Stimulated activated memory B cell treated with anti-CD40 and anti-IgM and Interleukin-4, amounts not matched to agents 10 μg/mL and 1 μg/mL and 100 μg/mL, for 72 hours (primary cell): ENCODE results near the gene KCNJ12.
"Not testable (repeated sequence)": the region's sequence is repeated elsewhere in the genome, so short reads cannot be mapped to it uniquely, and the experiment has no call there.

Experiments used
- ATAC-seq: fragments of 150-1000 bp; cut with Tn5 transposase; 2 replicates; pipeline ENCODE4 v1.10.0; 2021
- H3K27ac Mint-ChIP-seq: one replicate; pipeline ENCODE4 v1.8.0; 2022; ENCODE audit warnings: mild to moderate bottlenecking, mixed read lengths
- H3K27me3 Mint-ChIP-seq: one replicate; pipeline ENCODE4 v1.8.0; 2022; ENCODE audit warnings: mixed read lengths
- H3K36me3 Mint-ChIP-seq: one replicate; pipeline ENCODE4 v1.8.0; 2022; ENCODE audit warnings: mixed read lengths
- H3K4me1 Mint-ChIP-seq: one replicate; pipeline ENCODE4 v1.8.0; 2022; ENCODE audit warnings: mixed read lengths
- H3K4me3 Mint-ChIP-seq: one replicate; pipeline ENCODE4 v1.8.0; 2022; ENCODE audit warnings: mild to moderate bottlenecking, moderate library complexity, mixed read lengths
- H3K9me3 Mint-ChIP-seq: one replicate; pipeline ENCODE4 v1.8.0; 2022; ENCODE audit warnings: mixed read lengths

Gene KCNJ12

GRCh38 chr17:21449891-21450290 is 73.7 kb downstream of the KCNJ12 start:
- not testable (repeated sequence) for H3K4me1 Mint-ChIP-seq, H3K4me3 Mint-ChIP-seq, ATAC-seq, H3K9me3 Mint-ChIP-seq, H3K27ac Mint-ChIP-seq, H3K36me3 Mint-ChIP-seq
- peaks cover 48% of the 10 kb centered on the region for H3K27me3 Mint-ChIP-seq

DNA sequence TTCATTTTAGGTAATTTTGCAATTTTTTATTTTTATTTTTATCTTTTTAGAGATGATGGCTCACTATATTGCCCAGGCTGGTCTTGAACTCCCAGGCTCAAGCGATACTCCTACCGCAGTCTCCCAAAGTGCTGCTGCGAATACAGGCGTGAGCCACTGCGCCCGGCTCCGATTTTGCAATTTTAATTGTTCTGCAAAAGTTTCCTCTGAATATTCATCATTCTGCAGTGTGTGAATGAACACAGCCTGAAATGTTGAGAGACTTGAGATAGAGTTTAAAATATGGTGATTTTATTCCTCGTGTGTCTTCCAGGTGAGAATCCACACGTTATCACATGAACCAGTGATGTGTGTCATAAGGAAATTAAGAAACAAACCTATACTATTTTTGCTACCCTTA is 75.8 kb downstream of the KCNJ12 start:
- Mint-ChIP-seq H3K4me3 (no peak overlapping the region), H3K9me3 (no peaks in the 10 kb centered on the region)
- no peak for ATAC-seq

GRCh38 chr17:21452377-21453143 is 76.4 kb downstream of the KCNJ12 start:
- Mint-ChIP-seq H3K4me1 (no peaks in the 10 kb centered on the region), H3K27ac (no peak overlapping the region), H3K36me3 (no peaks in the 10 kb centered on the region), H3K27me3 (peaks cover 65% of the 10 kb centered on the region), H3K4me3 (no peak overlapping the region), H3K9me3 (no peaks in the 10 kb centered on the region)
- ATAC-seq: peak; percentile 39

More for the DNA sequence above, 75.8 kb downstream of the KCNJ12 start:
- no peaks in the 10 kb centered on the region for H3K4me1 Mint-ChIP-seq
- H3K27me3 Mint-ChIP-seq: peaks cover 63% of the 10 kb centered on the region
- H3K27ac Mint-ChIP-seq: no peak overlapping the region
- H3K36me3 Mint-ChIP-seq: no peaks in the 10 kb centered on the region

DNA sequence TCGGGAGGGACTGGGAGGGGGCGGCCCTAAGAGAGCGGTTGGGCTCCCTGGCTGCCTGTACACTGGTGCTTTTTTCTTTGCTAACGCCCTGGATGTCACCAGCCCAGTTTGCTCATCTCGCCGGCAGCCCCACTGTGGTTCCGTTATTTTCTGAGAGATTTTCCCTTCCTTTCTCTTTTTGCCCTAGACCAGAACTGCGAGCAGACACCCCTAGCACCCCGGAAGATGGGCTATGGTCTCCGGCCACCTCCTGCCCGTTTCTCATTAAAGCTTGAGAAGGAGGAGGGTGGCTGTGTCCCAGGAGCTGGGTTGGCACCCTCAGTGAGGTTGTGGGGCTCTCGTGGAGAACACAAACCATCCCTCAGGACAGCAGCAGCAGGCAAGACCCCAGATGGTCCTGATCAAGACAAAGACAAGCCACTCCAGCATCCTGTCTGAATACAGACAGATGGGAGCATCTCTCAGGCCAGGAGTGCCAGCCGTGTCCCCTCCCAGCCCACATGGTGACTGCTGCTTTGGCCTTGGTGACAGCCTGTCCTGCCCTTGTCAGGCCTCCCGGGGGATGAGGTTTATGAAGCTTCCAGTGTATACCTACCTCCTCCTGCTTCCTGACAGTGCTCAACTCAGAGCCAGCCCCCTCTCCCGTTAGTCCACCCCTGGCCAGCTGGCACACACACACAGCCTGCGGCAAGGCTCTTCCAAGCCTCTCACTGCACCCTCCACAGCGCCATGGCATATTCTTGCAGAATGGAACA is 77.2 kb downstream of the KCNJ12 start:
- no peaks in the 10 kb centered on the region for H3K9me3 Mint-ChIP-seq
- no peak overlapping the region for H3K27ac Mint-ChIP-seq
- H3K4me3 Mint-ChIP-seq: no peak overlapping the region
- no peaks in the 10 kb centered on the region for H3K36me3 Mint-ChIP-seq
- peaks cover 65% of the 10 kb centered on the region for H3K27me3 Mint-ChIP-seq
- no peaks in the 10 kb centered on the region for H3K4me1 Mint-ChIP-seq
- no peak for ATAC-seq

DNA sequence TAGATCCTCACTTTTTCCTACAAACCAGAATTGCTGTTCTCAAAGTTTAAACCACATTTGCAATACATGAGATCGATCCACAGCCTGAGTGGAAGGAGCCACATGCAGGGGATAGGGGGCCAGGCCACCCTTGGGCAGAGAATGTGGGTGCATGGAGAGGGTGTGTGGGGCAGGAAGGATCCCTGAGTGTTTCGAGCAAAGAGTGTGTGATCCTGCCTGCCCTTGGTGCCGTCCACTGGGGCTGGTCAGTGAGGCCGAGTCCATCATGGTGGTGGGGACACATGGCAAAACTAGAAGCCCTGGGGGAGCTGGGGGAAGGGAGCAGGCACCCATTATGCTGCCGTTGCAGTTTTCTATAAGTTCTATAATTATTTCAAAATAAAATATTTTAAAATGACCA is 77.8 kb downstream of the KCNJ12 start:
- not testable (repeated sequence) for ATAC-seq, H3K4me3 Mint-ChIP-seq, H3K9me3 Mint-ChIP-seq, H3K4me1 Mint-ChIP-seq, H3K36me3 Mint-ChIP-seq, H3K27ac Mint-ChIP-seq
- H3K27me3 Mint-ChIP-seq: peaks cover 62% of the 10 kb centered on the region

DNA sequence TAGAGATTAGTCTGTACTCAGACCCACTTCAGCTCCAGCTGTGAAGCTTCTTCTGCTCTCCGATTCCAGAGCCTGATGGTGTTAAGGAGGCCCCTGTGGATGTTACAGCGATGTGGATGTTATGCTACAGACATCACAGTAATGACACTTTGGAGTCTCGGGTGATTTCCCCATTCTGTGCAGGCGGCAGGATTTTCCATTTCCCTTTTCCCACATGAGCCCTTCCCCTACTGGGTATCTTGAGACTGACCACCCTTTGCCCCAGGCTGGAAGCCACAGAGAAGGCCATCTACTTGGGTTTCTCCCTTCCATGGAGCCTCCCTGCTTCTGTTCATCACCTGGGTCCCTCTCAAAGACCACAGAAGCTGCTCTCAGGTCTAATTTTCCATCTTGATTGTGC is 78.3 kb downstream of the KCNJ12 start:
- H3K27ac Mint-ChIP-seq: no peak overlapping the region
- ATAC-seq: no peak
- no peaks in the 10 kb centered on the region for H3K36me3 Mint-ChIP-seq
- H3K9me3 Mint-ChIP-seq: no peaks in the 10 kb centered on the region
- no peak overlapping the region for H3K4me3 Mint-ChIP-seq
- peaks cover 57% of the 10 kb centered on the region for H3K27me3 Mint-ChIP-seq
- H3K4me1 Mint-ChIP-seq: no peaks in the 10 kb centered on the region

DNA sequence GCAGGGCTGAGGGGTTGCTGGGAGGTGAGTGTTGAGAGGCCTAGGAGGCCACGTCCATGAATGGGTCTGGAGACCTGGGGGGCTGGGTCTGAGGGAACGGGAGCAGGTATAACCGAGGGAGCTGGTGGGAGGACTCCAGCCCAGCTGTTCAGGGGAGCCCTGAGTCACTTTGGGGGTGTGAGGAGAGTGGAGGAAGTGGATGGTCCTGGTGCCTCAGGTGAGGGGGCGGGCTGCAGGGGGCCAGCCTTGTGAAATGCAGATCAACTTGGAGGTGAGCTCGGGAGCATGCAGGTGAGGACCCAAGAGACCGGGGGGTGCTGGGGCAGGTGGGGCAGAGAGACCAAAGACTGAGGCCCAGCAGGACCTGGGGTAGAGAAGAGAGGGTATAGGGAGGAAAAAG is 79.6 kb downstream of the KCNJ12 start:
- no peaks in the 10 kb centered on the region for H3K4me1 Mint-ChIP-seq
- H3K9me3 Mint-ChIP-seq: no peaks in the 10 kb centered on the region
- H3K4me3 Mint-ChIP-seq: no peak overlapping the region
- no peaks in the 10 kb centered on the region for H3K36me3 Mint-ChIP-seq
- H3K27ac Mint-ChIP-seq: no peak overlapping the region
- peaks cover 46% of the 10 kb centered on the region for H3K27me3 Mint-ChIP-seq
- no peak for ATAC-seq

DNA sequence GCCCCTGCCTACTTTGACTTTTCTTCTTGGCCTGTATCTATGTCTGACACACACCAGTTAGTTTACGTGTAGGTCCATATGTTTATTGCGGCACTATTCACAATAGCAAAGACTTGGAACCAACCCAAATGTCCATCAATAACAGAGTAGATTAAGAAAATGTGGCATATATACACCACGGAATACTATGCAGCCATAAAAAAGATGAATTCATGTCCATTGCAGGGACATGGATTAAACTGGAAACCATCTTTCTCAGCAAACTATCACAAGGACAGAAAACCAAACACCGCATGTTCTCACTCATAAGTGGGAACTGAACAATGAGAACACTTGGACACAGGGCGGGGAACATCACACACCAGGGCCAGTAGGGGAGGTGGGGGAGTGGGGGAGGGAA is 80.3 kb downstream of the KCNJ12 start:
- not testable (repeated sequence) for H3K36me3 Mint-ChIP-seq, H3K27ac Mint-ChIP-seq, H3K9me3 Mint-ChIP-seq, H3K4me1 Mint-ChIP-seq, ATAC-seq, H3K4me3 Mint-ChIP-seq
- peaks cover 46% of the 10 kb centered on the region for H3K27me3 Mint-ChIP-seq

DNA sequence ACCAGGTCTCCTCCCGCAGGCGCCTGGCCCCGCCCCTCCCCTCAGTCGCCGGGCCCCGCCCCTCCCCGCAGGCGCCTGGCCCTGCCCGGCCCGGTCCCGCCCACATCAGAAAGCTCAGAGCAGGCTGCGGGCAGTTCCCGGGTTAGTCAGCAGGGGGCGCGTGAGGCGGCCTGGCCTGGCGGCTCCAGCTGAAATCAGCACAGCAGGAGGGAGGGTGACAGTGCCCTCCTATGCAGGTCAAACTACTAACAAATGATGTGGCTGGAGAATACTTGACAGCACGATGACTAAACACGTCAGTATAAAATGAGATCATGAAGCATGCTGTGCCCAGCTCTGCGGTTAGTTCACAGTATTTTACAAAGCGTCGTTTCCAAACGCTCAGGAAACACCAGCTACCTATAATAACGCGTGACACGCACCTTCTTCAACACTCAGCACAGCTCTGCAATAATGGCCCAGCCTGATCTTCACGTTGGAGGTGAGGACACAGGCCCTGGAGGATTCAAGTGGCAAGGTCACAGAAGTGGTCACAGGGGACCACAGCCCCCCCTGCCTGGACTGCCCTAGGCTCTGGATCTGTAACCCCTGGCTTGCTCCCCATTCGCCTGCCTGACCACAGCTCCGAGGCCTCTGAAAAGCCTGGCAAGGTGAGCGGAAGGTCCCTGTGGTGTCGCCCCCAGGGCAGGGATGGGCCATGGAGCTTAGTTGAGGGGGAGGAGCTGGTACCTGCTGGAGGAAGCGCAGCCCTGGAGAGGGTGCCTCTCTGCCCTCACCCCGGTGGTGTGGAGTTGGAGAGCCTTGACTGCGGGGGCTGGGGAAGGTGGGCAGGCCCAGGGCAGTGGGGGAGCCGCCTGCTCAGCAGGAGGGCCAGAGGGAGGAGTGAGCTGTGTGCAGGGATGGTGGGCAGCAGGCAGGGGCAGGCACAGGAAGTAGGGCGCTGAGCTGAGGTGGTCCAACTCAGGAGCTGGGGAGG is 81.2 kb downstream of the KCNJ12 start:
- H3K4me3 Mint-ChIP-seq: no peak overlapping the region
- H3K9me3 Mint-ChIP-seq: no peaks in the 10 kb centered on the region
- no peaks in the 10 kb centered on the region for H3K4me1 Mint-ChIP-seq
- peaks cover 46% of the 10 kb centered on the region for H3K27me3 Mint-ChIP-seq
- no peaks in the 10 kb centered on the region for H3K36me3 Mint-ChIP-seq
- no peak overlapping the region for H3K27ac Mint-ChIP-seq
- peak; percentile 87 for ATAC-seq

GRCh38 chr17:21458054-21458453 is 81.9 kb downstream of the KCNJ12 start:
- H3K4me1 Mint-ChIP-seq: peaks cover 5% of the 10 kb centered on the region
- no peak overlapping the region for H3K27ac Mint-ChIP-seq
- H3K36me3 Mint-ChIP-seq: no peaks in the 10 kb centered on the region
- no peaks in the 10 kb centered on the region for H3K9me3 Mint-ChIP-seq
- ATAC-seq: no peak
- H3K4me3 Mint-ChIP-seq: no peak overlapping the region
- H3K27me3 Mint-ChIP-seq: peaks cover 52% of the 10 kb centered on the region

DNA sequence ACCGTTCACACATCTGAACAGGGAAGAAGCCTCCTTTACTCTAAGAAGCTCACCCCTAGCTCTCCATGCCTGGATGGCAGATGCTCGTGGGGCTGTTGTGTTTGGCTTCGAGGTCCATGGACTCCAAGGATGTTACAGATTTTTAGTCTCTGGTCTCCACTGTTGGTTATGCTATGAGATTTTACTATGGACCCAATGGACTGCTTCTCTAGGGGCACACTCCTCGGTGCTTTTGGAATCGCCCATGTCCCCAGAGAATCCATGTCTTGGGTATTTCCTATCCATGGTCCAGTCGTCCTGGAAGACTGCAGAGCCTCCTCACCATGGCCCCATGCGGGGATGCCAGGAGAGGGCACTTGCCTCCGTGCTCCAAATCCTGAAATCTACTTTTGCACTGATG is 83.4 kb downstream of the KCNJ12 start:
- Mint-ChIP-seq H3K27ac (no peak overlapping the region), H3K4me1 (peaks cover 13% of the 10 kb centered on the region), H3K9me3 (no peaks in the 10 kb centered on the region), H3K36me3 (no peaks in the 10 kb centered on the region), H3K27me3 (peaks cover 57% of the 10 kb centered on the region), H3K4me3 (no peak overlapping the region)
- ATAC-seq: no peak

- Mint-ChIP-seq H3K27me3 (peaks cover 51% of the 10 kb centered on the region), H3K9me3 (no peaks in the 10 kb centered on the region), H3K4me3 (no peak overlapping the region), H3K4me1 (peaks cover 13% of the 10 kb centered on the region), H3K36me3 (no peaks in the 10 kb centered on the region), H3K27ac (no peak overlapping the region)
- no peak for ATAC-seq
Measured at GRCh38 chr17:21460358-21460757, 84.2 kb downstream of the KCNJ12 start.

DNA sequence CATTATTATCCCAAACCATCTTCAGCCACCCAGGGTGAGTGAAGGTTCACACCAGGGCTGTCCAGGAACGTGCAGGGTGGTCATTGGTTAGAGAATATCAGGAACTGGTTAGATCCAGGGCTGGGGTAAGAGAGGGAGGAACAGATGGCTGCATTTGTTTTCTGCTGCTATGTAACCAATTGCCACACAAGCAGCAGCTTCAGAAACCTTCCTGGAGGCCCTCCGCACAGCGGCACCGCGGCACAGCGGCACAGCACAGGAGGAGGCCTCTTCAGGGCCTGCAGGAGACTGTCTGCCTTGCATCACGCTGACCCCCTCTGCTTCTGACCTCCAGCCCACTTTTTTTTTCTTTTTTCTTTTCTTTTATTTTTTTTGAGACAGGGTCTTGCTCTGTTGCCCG is 86.1 kb downstream of the KCNJ12 start:
- H3K4me3 Mint-ChIP-seq: no peak overlapping the region
- ATAC-seq: no peak
- H3K27me3 Mint-ChIP-seq: peaks cover 38% of the 10 kb centered on the region
- no peaks in the 10 kb centered on the region for H3K36me3 Mint-ChIP-seq
- peaks cover 13% of the 10 kb centered on the region for H3K4me1 Mint-ChIP-seq
- no peak overlapping the region for H3K27ac Mint-ChIP-seq
- H3K9me3 Mint-ChIP-seq: no peaks in the 10 kb centered on the region

- ATAC-seq: no peak
- Mint-ChIP-seq H3K27ac (no peak overlapping the region), H3K36me3 (no peaks in the 10 kb centered on the region), H3K9me3 (no peaks in the 10 kb centered on the region), H3K4me1 (peaks cover 13% of the 10 kb centered on the region), H3K27me3 (peaks cover 28% of the 10 kb centered on the region), H3K4me3 (no peak overlapping the region)
Measured at GRCh38 chr17:21463204-21463661, 87.1 kb downstream of the KCNJ12 start.

GRCh38 chr17:21463779-21464407 is 87.7 kb downstream of the KCNJ12 start:
- no peak for ATAC-seq
- Mint-ChIP-seq H3K4me3 (no peak overlapping the region), H3K27me3 (peaks cover 24% of the 10 kb centered on the region), H3K4me1 (peaks cover 13% of the 10 kb centered on the region), H3K27ac (no peak overlapping the region), H3K9me3 (no peaks in the 10 kb centered on the region), H3K36me3 (no peaks in the 10 kb centered on the region)
